G401 (cell line): Measurements from ENCODE around the gene FAM124A. TPM values are rescaled to one million over a fixed set of nuclear protein-coding genes. Genes with fewer than 3 reads are reported as not detected.

Source experiments
- DNase-seq: peaks from one replicate; pipeline ENCODE4 v3.0.0-alpha.2; 2015; ENCODE audit warnings: low spot score
- in situ Hi-C: cut with HindIII; loops from 2 replicates; pipeline ENCODE4 v1.10.0; 2016; ENCODE audit warnings: low sequenced_read_pairs, mixed read lengths
- total RNA-seq: library from RNA; depleted of rRNA; stranded (reverse); fragments of >200 nt; shearing (Covaris generic); gene quantifications from 2 replicates; pipeline ENCODE4 v1.2.3, GENCODE V29; 2014

FAM124A gene
- total RNA-seq, 1 experiment from 2014 or later = 0.95 TPM

GRCh38 chr13:51212758-51213157 is 9.4 kb upstream of the FAM124A start:
- DNase-seq = no peak
- in situ Hi-C loops = no loop called here

- in situ Hi-C loops = no loop called here
- no peak for DNase-seq
Measured at GRCh38 chr13:51213173-51213728, 8.9 kb upstream of the FAM124A start.

- in situ Hi-C loops = no loop called here
- DNase-seq = no peak
Measured at GRCh38 chr13:51218626-51219025, 3.6 kb upstream of the FAM124A start.

DNA sequence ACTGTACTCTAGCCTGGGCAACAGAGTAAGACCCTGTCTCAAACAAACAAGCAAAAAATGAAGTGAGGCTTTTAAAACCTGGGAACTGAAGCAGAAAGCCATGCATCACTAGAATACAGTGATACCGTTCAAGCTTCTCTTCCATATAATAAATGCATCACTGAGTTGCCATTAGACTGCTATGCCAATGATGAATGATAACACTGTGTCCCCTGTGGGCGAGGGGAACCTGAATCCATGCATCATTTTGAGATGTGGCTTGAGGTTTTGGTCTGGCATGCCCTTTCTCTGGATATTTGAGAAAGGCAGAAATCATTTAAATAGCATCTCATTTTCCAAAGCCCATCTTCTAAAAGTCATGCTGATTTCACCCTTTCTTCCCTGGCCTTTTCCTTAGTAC is 1.5 kb upstream of the FAM124A start:
- in situ Hi-C loops = no loop called here
- DNase-seq = no peak

DNA sequence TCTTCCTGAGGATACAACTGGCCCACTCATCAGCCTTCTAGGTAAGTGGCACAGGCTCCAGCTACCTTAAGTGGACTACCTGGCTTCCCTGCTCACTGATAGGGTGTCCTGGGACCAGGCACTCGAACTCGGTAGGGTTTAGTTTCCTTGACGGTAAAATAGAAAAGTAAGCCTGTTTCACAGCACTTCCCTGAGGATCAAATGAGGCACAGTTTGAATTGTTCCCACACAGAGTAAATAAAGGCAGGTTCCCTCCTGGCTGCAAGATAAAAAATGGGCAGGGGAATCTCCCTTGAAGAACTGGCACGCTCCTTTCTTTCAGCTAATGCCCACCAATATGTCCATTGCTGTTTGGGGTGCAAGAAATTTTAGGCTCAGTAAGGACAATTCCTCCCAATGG is 1.1 kb upstream of the FAM124A start:
- DNase-seq = no peak
- in situ Hi-C loops = no loop called here

DNA sequence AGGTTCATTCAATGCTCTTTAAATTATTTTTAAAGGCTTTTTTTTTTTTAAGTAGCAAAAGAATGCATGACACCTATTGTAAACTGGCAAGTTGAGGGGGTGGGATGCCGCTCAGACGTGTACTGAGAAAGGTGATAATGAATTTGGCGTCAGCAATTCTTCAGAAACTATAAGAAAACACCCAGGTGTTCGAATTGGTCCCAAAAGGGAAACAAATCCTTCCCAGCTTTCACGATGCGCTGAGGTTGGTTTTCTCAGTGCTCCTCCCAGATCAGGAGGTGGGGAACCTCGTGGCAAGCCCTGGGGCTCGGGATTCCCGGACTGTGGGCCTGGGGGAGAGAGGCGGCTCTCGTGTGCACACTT is 543 bp upstream of the FAM124A start:
- DNase-seq = peak; percentile 19
- in situ Hi-C loops = no loop called here

GRCh38 chr13:51222686-51223559 is 725 bp downstream of the FAM124A start:
- DNase-seq = peak; percentile 26
- in situ Hi-C loops = no loop called here

DNA sequence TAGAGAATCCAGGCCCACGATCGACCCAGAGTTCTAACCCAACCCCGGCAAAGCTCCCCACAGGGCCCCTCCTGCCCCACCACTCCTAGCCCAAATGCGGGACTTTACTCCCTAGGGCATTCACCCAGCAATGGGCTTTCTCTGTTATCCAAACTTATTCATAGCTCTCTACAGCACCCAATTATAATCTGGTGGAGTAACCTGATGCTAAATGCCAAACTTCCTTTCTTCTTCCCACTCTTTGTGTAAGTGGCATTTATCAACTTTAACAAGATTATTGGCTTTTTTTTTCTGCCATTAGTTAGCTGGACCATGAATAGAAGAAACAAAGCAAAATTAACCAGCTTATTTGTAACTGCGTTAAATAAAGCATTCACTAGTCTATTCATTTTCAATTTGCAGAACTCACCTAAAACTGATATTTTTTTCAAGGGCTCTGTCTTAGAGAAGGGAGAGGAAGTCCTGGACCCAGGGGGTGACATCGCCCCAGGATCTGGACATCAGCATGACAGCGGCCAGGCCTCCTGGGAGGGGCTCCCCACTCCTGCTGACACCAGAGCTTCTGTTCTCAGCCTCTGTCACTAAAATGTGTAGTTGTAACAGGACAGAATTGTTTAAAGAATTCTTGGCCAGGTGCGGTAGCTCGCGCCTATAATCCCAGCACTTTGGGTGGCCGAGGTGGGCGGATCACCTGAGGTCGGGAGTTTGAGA is 1.5 kb downstream of the FAM124A start:
- DNase-seq = no peak
- in situ Hi-C loops = no loop called here

DNA sequence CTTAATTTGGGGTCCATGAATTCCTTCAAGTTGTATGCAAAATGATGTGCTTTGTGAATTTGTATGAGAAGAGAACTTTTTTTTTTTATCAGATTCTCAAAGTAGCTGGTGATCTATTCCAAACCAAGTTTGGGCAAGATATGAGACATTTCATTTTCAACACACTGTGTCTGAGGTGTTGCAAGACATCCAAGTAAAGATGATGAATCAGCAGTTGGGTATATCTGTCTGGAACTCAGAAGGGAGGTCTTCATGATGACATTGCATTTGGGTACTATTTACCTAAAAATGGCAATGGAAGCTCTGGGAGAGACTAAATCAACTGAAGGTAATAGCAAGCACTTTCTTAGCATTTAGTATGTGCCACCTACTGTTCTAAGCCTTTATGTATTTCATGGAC is 2.8 kb downstream of the FAM124A start:
- DNase-seq = no peak
- in situ Hi-C loops = no loop called here

GRCh38 chr13:51227404-51227803 is 5.2 kb downstream of the FAM124A start:
- in situ Hi-C loops = no loop called here
- DNase-seq = no peak

DNA sequence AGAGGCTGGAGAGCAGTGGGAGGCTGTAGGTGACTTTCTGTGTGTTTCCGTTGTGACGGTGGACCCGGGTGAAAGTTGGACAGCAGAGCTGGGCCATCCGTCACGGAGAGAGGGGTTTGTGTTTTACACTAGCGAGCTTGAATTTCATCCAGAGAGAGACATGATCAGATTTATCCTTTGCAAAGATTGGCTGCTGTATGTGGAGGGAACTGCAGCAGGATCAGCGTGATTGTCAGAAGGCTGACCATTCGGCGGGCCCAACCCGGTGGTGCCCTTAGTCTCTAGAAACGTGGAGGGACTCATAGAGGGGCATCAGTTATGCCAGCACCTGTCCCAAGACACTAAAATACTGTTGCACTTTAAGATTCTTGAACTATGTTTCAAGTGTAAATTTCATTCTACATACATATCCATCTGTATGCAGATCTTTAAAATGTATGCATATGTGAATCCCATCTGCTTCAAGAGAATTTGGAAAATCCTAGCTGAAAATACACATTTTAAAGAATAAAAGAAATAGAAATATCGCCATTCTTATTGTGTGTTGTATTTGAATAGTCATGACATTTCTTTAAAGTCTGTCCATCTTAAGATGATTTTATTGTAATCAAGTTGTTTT is 7.0 kb downstream of the FAM124A start:
- DNase-seq = no peak
- in situ Hi-C loops = no loop called here

DNA sequence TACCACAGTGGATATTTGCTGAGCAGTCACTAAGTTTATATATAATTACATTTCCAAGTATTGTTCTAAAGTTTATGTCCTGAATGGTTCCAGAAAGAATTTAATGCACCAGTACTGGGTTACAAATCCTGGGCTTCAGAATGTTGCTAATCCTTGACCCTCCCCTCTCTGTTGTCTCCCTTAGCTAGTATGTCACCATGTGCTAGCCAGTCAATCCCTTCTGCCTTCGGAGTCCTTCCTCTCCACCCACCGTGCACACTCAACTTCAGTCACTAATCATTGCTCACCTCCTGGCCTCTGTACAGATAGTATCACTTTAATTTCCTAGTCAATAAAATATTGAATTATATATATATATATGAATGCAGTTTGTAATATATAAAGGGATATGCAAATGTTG is 7.5 kb downstream of the FAM124A start:
- in situ Hi-C loops = no loop called here
- no peak for DNase-seq

DNA sequence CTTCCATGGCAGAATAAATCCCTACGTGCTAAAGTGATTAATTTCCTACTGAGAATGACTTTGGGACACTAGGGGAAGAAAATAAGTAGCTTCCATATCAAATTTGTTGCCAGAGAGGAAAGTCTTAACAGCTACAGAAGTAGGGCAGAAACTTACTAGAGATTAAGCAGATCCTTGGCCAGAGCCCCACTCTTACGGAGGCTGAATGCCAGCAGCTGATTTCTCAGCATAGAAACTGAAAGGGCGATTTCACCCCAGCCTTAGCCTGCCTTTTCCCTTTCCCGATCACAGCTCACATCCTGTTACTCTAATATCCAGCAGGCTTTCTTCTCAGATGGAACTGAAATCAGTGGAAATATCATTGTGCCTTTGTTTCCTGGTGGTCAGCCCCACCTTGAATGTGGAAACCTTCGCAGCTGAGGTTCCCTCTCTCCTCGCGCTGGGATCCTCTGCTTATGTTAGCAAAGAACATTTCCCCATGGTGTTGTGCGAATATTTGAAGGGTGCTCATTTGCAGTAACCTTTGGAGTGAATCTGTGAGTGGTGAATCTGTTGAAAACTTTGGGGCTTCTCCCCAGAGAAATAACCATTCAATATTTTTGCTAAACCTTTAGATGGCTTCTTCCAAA is 8.4 kb downstream of the FAM124A start:
- peak; percentile 15 for DNase-seq
- in situ Hi-C loops = no loop called here

- no peak for DNase-seq
- in situ Hi-C loops = no loop called here
Measured at GRCh38 chr13:51231456-51231855, 9.3 kb downstream of the FAM124A start.

DNA sequence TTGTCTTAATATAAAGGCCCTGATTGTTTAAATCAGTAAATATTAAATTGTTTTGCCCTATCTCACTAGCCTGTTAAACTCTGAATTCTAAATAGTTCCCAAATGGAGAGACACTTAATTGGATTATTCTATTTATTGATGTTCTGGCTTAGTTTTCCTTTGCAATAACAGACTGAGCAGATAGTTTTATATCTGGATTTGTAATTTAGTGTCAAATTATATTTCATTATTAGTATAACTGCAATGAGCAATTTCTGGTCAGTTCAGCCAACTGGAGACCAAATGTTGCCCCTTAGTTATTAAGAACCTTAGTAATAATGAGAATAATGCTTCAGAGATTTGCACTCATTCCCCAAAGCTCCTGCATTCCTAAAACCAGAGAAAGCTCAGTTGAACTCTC is 10.1 kb downstream of the FAM124A start:
- DNase-seq = no peak
- in situ Hi-C loops = no loop called here

GRCh38 chr13:51233117-51233826 is 11.1 kb downstream of the FAM124A start:
- in situ Hi-C loops = no loop called here
- no peak for DNase-seq

DNA sequence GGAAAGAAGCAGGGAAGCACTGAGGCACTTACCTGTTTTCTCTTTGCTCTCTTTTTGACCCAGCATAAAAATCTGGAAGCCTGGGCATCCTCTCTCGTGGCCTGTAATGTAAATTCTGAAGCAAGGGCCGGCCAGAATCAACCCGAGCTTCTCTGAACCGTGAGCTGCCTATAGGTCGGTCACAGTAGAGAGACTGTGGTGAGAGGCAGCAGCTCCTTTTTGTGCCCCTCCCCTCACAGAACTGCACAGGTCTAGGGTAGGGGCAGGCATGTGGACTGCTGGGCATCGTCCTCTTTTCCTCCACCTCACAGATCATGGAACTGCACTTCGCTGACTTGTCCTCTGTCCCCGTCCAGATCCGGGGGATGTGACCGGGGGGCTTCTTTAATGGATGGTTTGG is 12.5 kb downstream of the FAM124A start:
- no peak for DNase-seq
- in situ Hi-C loops = no loop called here

DNA sequence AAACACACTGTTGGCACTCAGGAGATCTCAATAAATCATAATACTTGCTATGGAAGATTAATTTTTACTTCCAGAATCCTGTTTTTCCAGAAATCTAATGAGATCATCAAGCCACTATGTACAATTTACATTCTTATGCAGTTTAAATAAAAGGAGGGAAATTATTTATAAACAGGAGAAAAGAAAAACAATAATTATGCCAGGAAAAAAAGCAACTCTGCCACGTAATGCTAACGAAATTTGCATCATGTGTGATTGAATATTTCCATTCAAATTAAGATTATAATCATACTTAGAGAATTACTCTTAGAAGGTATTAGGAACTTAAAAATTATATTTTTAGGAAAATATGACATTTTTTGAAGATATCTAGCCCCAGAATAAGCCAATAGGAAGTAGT is 13.0 kb downstream of the FAM124A start:
- in situ Hi-C loops = no loop called here
- no peak for DNase-seq
